ENCODE results near the gene PIP4K2A.

The PIP4K2A gene

GRCh38 chr10:22633106-22633505, 81.3 kb downstream of the PIP4K2A start:
- DNase-seq (ENCODE audit: extremely low read depth, low read depth), result no peak
- H3K4me3 ChIP-seq (replicated peaks; ENCODE audit: low read depth, low read length), result no peak overlapping the region
- TF ChIP-seq CTCF (IDR thresholded peaks at IDR 0.05; ENCODE audit: low read depth, low read length, missing control alignments), result no peak

- no peak overlapping the region for H3K4me3 ChIP-seq (replicated peaks; ENCODE audit: low read depth, low read length)
- no peak for TF ChIP-seq CTCF (IDR thresholded peaks at IDR 0.05; ENCODE audit: low read depth, low read length, missing control alignments)
- no peak for DNase-seq (ENCODE audit: extremely low read depth, low read depth)
Observed at GRCh38 chr10:22631646-22632278, 82.6 kb downstream of the PIP4K2A start.

GRCh38 chr10:22631185-22631584, 83.2 kb downstream of the PIP4K2A start:
- no peak overlapping the region for H3K4me3 ChIP-seq (replicated peaks; ENCODE audit: low read depth, low read length)
- TF ChIP-seq CTCF (IDR thresholded peaks at IDR 0.05; ENCODE audit: low read depth, low read length, missing control alignments), result no peak
- no peak for DNase-seq (ENCODE audit: extremely low read depth, low read depth)

GRCh38 chr10:22630234-22631174, 83.9 kb downstream of the PIP4K2A start:
- TF ChIP-seq CTCF (IDR thresholded peaks at IDR 0.05; ENCODE audit: low read depth, low read length, missing control alignments), result no peak
- DNase-seq (ENCODE audit: extremely low read depth, low read depth), result no peak
- no peak overlapping the region for H3K4me3 ChIP-seq (replicated peaks; ENCODE audit: low read depth, low read length)

GRCh38 chr10:22629852-22630233, 84.5 kb downstream of the PIP4K2A start:
- DNase-seq (ENCODE audit: extremely low read depth, low read depth), result no peak
- no peak overlapping the region for H3K4me3 ChIP-seq (replicated peaks; ENCODE audit: low read depth, low read length)
- TF ChIP-seq CTCF (IDR thresholded peaks at IDR 0.05; ENCODE audit: low read depth, low read length, missing control alignments), result no peak

GRCh38 chr10:22629126-22629525, 85.3 kb downstream of the PIP4K2A start:
- DNase-seq (ENCODE audit: extremely low read depth, low read depth), result no peak
- no peak for TF ChIP-seq CTCF (IDR thresholded peaks at IDR 0.05; ENCODE audit: low read depth, low read length, missing control alignments)
- H3K4me3 ChIP-seq (replicated peaks; ENCODE audit: low read depth, low read length), result no peak overlapping the region

Data from HFF-Myc (cell line).